Neural cell (in vitro differentiated cells): ENCODE measurements around the gene GANAB. TPM values are rescaled to one million over a fixed set of nuclear protein-coding genes. Genes with fewer than 3 reads are reported as not detected.
A peak's percentile ranks its signal among the peaks of the same experiment; 100 is the strongest.

Experiments
- H2AFZ ChIP-seq: fragments of 200-600, 300-800 bp; sonication (generic), shearing (Covaris generic); 2 replicates; pipeline ENCODE4 v1.6.0; 2014; ENCODE audit warnings: low read depth, mild to moderate bottlenecking, antibody characterized with exemption, low read length, moderate library complexity
- H3F3A ChIP-seq: fragments of 200-600 bp; shearing (Covaris generic); 2 replicates; pipeline ENCODE4 v1.6.1; 2016; ENCODE audit warnings: mild to moderate bottlenecking, moderate library complexity, mixed read lengths, antibody characterized with exemption, low read length; ENCODE audit not compliant: insufficient read depth, poor library complexity, severe bottlenecking
- H3K27ac ChIP-seq: fragments of 200-600, 300-800 bp; sonication (generic), shearing (Covaris generic); 2 replicates; pipeline ENCODE4 v1.5.1; 2014; ENCODE audit warnings: mild to moderate bottlenecking, low read length, moderate library complexity
- H3K27me3 ChIP-seq: fragments of 300-800, 200-600 bp; sonication (generic), shearing (Covaris generic); 2 replicates; pipeline ENCODE4 v1.6.0; 2014; ENCODE audit warnings: mild to moderate bottlenecking, low read depth, low read length, moderate library complexity; ENCODE audit not compliant: insufficient read depth
- H3K36me3 ChIP-seq: fragments of 300-800, 200-600 bp; sonication (generic), shearing (Covaris generic); 2 replicates; pipeline ENCODE4 v1.5.1; 2014; ENCODE audit warnings: mild to moderate bottlenecking, antibody characterized with exemption, low read length, moderate library complexity; ENCODE audit not compliant: insufficient read depth
- H3K4me2 ChIP-seq: fragments of 300-800, 200-600 bp; sonication (generic), shearing (Covaris generic); 2 replicates; pipeline ENCODE4 v1.6.0; 2014; ENCODE audit warnings: mild to moderate bottlenecking, low read length
- H3K4me3 ChIP-seq: fragments of 300-800, 200-600 bp; sonication (generic), shearing (Covaris generic); 2 replicates; pipeline ENCODE4 v1.5.1; 2014; ENCODE audit warnings: mild to moderate bottlenecking, low read length, moderate library complexity
- H3K79me2 ChIP-seq: fragments of 200-600 bp; shearing (Covaris generic); replicated peaks from 2 replicates; pipeline ENCODE4 v1.6.0; 2014; ENCODE audit warnings: mild to moderate bottlenecking, low read length, moderate library complexity; ENCODE audit not compliant: insufficient read depth
- H3K9ac ChIP-seq: fragments of 300-800, 200-600 bp; sonication (generic), shearing (Covaris generic); 2 replicates; pipeline ENCODE4 v1.6.1; 2016; ENCODE audit warnings: mild to moderate bottlenecking, low read length, mixed read lengths
- H3K9me2 ChIP-seq: fragments of 200-600 bp; shearing (Covaris generic); 2 replicates; pipeline ENCODE4 v1.6.1; 2016; ENCODE audit warnings: mild to moderate bottlenecking, low read length, mixed read lengths; ENCODE audit not compliant: insufficient read depth
- H3K9me3 ChIP-seq: fragments of 200-600, 300-800 bp; sonication (generic), shearing (Covaris generic); 2 replicates; pipeline ENCODE4 v1.6.1; 2016; ENCODE audit warnings: mild to moderate bottlenecking, mixed run types, low read length, moderate library complexity, mixed read lengths
- H4K20me1 ChIP-seq: fragments of 200-600 bp; shearing (Covaris generic); 2 replicates; pipeline ENCODE4 v1.6.1; 2016; ENCODE audit warnings: mild to moderate bottlenecking, mixed run types; ENCODE audit not compliant: insufficient read depth
- EP300 ChIP-seq: fragments of 450-650 bp; conservative IDR thresholded peaks from 2 replicates; pipeline ENCODE4 v1.6.1; 2014; ENCODE audit warnings: antibody characterized with exemption, mild to moderate bottlenecking, moderate library complexity; ENCODE audit not compliant: poor library complexity, severe bottlenecking
- EZH2 ChIP-seq: fragments of 200-600, 300-800 bp; shearing (Covaris generic), sonication (generic); IDR thresholded peaks from 2 replicates; pipeline ENCODE4 v1.6.1; 2014; ENCODE audit warnings: antibody characterized with exemption, low read length, borderline replicate concordance, mild to moderate bottlenecking; ENCODE audit not compliant: insufficient read depth, poor library complexity, severe bottlenecking
- MXI1 ChIP-seq: fragments of 450-650 bp; conservative IDR thresholded peaks from 2 replicates; pipeline ENCODE4 v1.6.1; 2014; ENCODE audit warnings: antibody characterized with exemption, mild to moderate bottlenecking; ENCODE audit not compliant: poor library complexity, severe bottlenecking
- POLR2AphosphoS5 ChIP-seq: IDR thresholded peaks from 2 replicates; pipeline ENCODE4 v1.6.1; 2012
- RAD21 ChIP-seq: fragments of 450-650 bp; conservative IDR thresholded peaks from 2 replicates; pipeline ENCODE4 v1.6.1; 2014; ENCODE audit warnings: antibody characterized with exemption, mild to moderate bottlenecking, moderate library complexity
- SMC3 ChIP-seq: fragments of 450-650 bp; conservative IDR thresholded peaks from 2 replicates; pipeline ENCODE4 v1.6.1; 2014; ENCODE audit warnings: antibody characterized with exemption, mild to moderate bottlenecking, moderate library complexity; ENCODE audit not compliant: poor library complexity
- TAF1 ChIP-seq: IDR thresholded peaks from 2 replicates; pipeline ENCODE4 v1.6.1; 2012; ENCODE audit warnings: low read depth
- polyA plus RNA-seq: library from polyadenylated mRNA; depleted of rRNA; stranded (reverse); fragments of >200 nt; gene quantifications from 2 replicates; pipeline ENCODE4 v1.2.3, GENCODE V29; 2014
- TF ChIP-seq, protein P1 (sequence below): fragments of 450-650 bp; IDR thresholded peaks from 2 replicates; pipeline ENCODE4 v1.5.1; 2014; ENCODE audit warnings: antibody characterized with exemption, mild to moderate bottlenecking, moderate library complexity; ENCODE audit not compliant: poor library complexity, severe bottlenecking
- TF ChIP-seq, protein P2 (sequence below): IDR thresholded peaks from 2 replicates; pipeline ENCODE4 v1.6.1; 2012; ENCODE audit warnings: borderline replicate concordance

Gene GANAB
- polyA plus RNA-seq, 1 donor from 2014 or later, result 62.7 TPM

DNA sequence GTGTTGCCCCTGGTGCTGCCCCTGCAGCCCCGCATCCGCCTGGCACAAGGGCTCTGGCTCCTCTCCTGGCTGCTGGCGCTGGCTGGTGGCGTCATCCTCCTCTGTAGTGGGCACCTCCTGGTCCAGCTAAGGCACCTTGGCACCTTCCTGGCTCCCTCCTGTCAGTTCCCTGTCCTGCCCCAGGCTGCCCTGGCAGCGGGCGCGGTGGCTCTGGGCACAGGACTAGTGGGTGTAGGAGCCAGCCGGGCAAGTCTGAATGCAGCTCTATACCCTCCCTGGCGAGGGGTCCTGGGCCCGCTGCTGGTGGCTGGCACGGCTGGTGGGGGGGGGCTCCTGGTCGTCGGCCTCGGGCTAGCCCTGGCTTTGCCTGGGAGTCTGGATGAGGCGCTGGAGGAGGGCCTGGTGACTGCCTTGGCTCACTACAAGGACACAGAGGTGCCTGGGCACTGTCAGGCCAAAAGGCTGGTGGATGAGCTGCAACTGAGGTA, 33.1 kb downstream of the GANAB start:
- TF ChIP-seq EZH2 (no peak), MXI1 (no peak), EP300 (no peak), SMC3 (no peak), TAF1 (no peak), RAD21 (no peak), POLR2AphosphoS5 (no peak)
- TF ChIP-seq, protein P1, sequence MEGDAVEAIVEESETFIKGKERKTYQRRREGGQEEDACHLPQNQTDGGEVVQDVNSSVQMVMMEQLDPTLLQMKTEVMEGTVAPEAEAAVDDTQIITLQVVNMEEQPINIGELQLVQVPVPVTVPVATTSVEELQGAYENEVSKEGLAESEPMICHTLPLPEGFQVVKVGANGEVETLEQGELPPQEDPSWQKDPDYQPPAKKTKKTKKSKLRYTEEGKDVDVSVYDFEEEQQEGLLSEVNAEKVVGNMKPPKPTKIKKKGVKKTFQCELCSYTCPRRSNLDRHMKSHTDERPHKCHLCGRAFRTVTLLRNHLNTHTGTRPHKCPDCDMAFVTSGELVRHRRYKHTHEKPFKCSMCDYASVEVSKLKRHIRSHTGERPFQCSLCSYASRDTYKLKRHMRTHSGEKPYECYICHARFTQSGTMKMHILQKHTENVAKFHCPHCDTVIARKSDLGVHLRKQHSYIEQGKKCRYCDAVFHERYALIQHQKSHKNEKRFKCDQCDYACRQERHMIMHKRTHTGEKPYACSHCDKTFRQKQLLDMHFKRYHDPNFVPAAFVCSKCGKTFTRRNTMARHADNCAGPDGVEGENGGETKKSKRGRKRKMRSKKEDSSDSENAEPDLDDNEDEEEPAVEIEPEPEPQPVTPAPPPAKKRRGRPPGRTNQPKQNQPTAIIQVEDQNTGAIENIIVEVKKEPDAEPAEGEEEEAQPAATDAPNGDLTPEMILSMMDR, result no peak
- TF ChIP-seq, protein P2, sequence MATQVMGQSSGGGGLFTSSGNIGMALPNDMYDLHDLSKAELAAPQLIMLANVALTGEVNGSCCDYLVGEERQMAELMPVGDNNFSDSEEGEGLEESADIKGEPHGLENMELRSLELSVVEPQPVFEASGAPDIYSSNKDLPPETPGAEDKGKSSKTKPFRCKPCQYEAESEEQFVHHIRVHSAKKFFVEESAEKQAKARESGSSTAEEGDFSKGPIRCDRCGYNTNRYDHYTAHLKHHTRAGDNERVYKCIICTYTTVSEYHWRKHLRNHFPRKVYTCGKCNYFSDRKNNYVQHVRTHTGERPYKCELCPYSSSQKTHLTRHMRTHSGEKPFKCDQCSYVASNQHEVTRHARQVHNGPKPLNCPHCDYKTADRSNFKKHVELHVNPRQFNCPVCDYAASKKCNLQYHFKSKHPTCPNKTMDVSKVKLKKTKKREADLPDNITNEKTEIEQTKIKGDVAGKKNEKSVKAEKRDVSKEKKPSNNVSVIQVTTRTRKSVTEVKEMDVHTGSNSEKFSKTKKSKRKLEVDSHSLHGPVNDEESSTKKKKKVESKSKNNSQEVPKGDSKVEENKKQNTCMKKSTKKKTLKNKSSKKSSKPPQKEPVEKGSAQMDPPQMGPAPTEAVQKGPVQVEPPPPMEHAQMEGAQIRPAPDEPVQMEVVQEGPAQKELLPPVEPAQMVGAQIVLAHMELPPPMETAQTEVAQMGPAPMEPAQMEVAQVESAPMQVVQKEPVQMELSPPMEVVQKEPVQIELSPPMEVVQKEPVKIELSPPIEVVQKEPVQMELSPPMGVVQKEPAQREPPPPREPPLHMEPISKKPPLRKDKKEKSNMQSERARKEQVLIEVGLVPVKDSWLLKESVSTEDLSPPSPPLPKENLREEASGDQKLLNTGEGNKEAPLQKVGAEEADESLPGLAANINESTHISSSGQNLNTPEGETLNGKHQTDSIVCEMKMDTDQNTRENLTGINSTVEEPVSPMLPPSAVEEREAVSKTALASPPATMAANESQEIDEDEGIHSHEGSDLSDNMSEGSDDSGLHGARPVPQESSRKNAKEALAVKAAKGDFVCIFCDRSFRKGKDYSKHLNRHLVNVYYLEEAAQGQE, result no peak
- H3K27ac ChIP-seq, result no peak overlapping the region
- H4K20me1 ChIP-seq, result no peaks in the 10 kb centered on the region
- peak overlapping the region; percentile 3 for H3K9ac ChIP-seq
- H2AFZ ChIP-seq, result no peak overlapping the region
- no peaks in the 10 kb centered on the region for H3K79me2 ChIP-seq
- H3K4me2 ChIP-seq, result no peak overlapping the region
- no peaks in the 10 kb centered on the region for H3K36me3 ChIP-seq
- no peak overlapping the region for H3K4me3 ChIP-seq
- peaks cover 8% of the 10 kb centered on the region for H3K27me3 ChIP-seq
- H3K9me2 ChIP-seq, result no peaks in the 10 kb centered on the region
- H3K9me3 ChIP-seq, result no peaks in the 10 kb centered on the region
- H3F3A ChIP-seq, result no peaks in the 10 kb centered on the region

DNA sequence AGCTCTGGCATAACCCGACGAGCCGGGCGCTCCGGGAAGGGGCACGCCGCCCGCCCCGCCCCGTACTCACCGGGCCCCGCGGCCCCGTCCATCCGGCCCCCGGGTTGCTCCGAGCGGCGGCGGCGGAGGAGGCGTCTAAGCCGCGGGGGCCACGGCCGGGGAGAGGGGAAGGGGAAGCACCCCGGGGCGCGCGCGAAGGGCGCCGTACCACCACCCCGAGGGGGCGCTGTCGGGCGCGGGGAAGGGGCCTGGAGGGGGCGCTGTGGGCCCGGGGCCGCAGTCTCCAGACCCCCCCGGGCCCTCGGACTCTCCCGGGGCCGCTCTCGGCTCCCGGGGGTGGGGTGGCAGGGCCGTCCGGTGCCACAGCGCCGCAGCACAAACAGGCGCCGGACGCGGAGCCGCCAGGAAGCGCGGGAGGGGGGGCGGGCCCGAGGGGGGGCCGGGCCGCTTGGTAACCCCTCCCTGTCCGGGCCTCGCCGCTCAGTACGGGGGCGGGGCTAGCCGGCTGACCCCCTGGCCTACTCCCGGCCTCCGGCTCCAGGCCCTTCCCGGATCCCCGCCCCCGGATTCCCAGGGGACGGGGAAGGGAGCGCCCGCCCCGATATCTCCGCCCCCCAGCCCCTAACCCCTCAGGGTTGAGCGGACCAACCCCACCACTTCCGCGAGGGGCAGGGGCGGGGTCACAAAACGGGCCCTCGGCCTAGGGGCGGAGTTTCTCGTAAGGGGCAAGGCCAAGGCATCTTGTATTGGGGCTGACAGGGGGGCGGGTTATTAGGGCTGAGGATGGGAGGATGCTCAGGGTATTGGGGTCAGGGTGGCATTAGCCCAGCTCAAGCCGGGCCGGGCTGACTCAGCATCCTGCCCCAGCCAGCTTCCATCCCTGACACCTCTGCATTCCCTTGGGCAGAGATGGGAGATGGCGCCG, 33.8 kb downstream of the GANAB start, which contains the start of the genes EML3 and ROM1:
EML3 (minus strand) TSS at position 410 of the 925 bp plus-strand sequence; CDS start at position 92, 318 bp downstream.
ROM1 (plus strand) TSS at position 892 of the 925 bp plus-strand sequence; CDS start at position 917, 25 bp downstream.
- H3K4me3 ChIP-seq, result peak within 1 kb of the TSS; percentile 35
- H4K20me1 ChIP-seq, result no peaks in the 10 kb centered on the region
- no peak within 1 kb of the TSS for H3K4me2 ChIP-seq
- no peaks in the 10 kb centered on the region for H3K36me3 ChIP-seq
- H3K27me3 ChIP-seq, result peaks cover 8% of the 10 kb centered on the region
- no peak within 1 kb of the TSS for H2AFZ ChIP-seq
- no peaks in the 10 kb centered on the region for H3K9me3 ChIP-seq
- no peak for TF ChIP-seq EP300
- TF ChIP-seq, protein P1, result peak; percentile 57
- peak within 1 kb of the TSS; percentile 16 for H3K9ac ChIP-seq
- H3K27ac ChIP-seq, result no peak within 1 kb of the TSS
- no peaks in the 10 kb centered on the region for H3K9me2 ChIP-seq
- no peaks in the 10 kb centered on the region for H3F3A ChIP-seq
- no peaks in the 10 kb centered on the region for H3K79me2 ChIP-seq
